Activated CD4-positive, alpha-beta memory T cell treated with anti-CD3 and anti-CD28 coated beads for 36 hours (primary cell): Measurements from ENCODE around the gene H19. TPM values are rescaled to one million over a fixed set of nuclear protein-coding genes. Genes with fewer than 3 reads are reported as not detected.

Experiments
- total RNA-seq, 2 experiments: library from RNA; stranded (reverse); gene quantifications; one replicate each; pipeline ENCODE4 v1.2.3, GENCODE V29; 2021

H19 gene
- total RNA-seq, 2 experiments from 2014 or later, result not detected

Other genes starting within 250 kb of the H19 start
- under 1 TPM; 0.27 to 0.29 TPM for gene IFITM10, start 247.2 kb downstream of the H19 start, total RNA-seq
- gene CTSD, start 233.9 kb downstream of the H19 start, total RNA-seq, result 10 to 100 TPM; 52.0 to 58.7 TPM
- not detected for gene SYT8, start 162.9 kb downstream of the H19 start, total RNA-seq
- gene TNNI2, start 158.9 kb downstream of the H19 start, total RNA-seq, result not detected
- 100 to 1,000 TPM; 179 to 181 TPM for gene LSP1, start 144.8 kb downstream of the H19 start, total RNA-seq
- under 1 TPM in 1 of 2 experiments, not detected in 1; 0.07 TPM for gene PRR33, start 105.9 kb downstream of the H19 start, total RNA-seq
- gene TNNT3, start 78.1 kb downstream of the H19 start, total RNA-seq, result 1 to 10 TPM; 6.0 to 6.8 TPM
- gene MRPL23, start 50.5 kb downstream of the H19 start, total RNA-seq, result 100 to 1,000 TPM; 115 to 119 TPM
- gene IGF2, start 141.5 kb upstream of the H19 start, total RNA-seq, result 10 to 100 TPM; 26.5 to 27.0 TPM
- not detected for gene INS, start 163.4 kb upstream of the H19 start, total RNA-seq
- not detected for gene TH, start 174.0 kb upstream of the H19 start, total RNA-seq